AG20443 (cell line): ENCODE results near the gene ACTL7B.
"Not testable (repeated sequence)": the region's sequence is repeated elsewhere in the genome, so short reads cannot be mapped to it uniquely, and the experiment has no call there.

Experiments
- DNase-seq: peaks from one replicate; pipeline ENCODE4 v3.0.0; 2012; ENCODE audit warnings: low spot score, mixed read lengths

The ACTL7B gene, protein sequence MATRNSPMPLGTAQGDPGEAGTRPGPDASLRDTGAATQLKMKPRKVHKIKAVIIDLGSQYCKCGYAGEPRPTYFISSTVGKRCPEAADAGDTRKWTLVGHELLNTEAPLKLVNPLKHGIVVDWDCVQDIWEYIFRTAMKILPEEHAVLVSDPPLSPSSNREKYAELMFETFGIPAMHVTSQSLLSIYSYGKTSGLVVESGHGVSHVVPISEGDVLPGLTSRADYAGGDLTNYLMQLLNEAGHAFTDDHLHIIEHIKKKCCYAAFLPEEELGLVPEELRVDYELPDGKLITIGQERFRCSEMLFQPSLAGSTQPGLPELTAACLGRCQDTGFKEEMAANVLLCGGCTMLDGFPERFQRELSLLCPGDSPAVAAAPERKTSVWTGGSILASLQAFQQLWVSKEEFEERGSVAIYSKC

GRCh38 chr9:108855888-108856287 lies at the start of gene ACTL7B:
Gene ACTL7B (minus strand): TSS chr9:108855986. CDS start chr9:108855930, 56 bp downstream.
- no peak for DNase-seq

DNA sequence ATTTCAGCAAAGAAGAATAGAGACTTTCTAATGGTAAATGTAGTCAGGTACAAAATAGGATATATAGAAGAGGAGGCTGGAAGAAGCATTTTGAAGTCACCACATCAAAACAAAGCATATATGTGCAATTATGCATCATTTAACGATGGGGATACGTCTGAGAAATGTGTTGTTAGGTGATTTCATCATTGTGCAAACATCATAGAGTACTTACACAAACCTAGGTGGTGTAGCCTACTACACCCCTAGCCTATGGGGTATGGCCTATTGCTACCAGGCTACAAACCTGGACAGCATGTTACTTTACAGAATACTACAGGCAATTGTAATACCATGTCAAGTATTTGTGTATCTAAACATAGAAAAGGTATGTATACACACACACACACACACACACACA lies 49.7 kb upstream of the ACTL7B start:
- DNase-seq, result no peak

DNA sequence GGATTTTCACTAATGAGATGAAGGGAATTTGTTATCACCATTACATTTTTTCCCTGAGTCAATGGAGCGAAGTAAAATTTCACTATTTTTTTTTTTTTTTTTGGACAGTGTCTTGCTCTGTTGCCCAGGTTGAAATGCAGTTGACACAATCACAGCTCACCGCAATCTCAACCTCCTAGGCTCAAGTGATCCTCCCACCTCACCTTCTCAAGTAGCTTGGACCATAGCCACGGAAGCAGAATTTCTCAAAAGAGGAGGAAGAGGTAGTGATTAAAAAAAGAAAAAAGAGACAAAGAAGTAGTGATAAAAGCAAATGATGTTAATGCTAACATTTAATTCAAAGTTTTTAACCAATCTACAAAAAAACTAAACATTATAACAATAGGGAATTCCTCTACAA lies 48.4 kb upstream of the ACTL7B start:
- DNase-seq, result no peak

DNA sequence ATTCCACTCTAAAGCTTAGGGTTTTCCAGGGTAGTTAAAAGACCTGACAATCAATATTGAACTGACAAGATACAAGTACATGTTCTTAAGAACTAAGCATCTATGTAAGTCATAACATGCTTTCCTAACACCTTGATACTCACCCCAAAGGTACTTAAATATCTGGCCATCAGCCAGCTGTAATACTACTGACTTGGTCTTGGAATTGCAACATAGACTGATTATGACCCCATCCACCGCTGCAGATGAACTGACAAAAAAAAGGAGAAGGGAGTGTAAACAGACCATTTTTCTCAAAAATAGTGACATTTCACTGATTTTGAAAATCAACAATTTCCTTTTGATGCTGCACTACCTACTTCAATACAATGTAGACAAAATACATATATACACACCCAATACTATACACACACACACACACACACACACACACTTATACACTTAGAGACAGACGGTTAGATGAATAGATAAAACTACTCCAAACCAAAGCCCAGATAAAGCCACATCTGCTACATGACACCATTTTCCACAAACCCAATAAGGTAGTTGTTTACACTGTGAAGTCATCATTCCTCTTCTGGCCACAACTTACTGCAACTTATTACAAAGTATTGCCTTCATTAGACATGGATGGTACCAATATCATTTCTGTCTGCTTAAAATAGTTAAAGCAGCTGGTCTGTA lies 47.8 kb upstream of the ACTL7B start:
- DNase-seq, result no peak

- no peak for DNase-seq
These were observed 44.4 kb upstream of the ACTL7B start for GRCh38 chr9:108900176-108900575.

GRCh38 chr9:108899023-108899695 lies 43.4 kb upstream of the ACTL7B start:
- DNase-seq, result not testable (repeated sequence)

DNA sequence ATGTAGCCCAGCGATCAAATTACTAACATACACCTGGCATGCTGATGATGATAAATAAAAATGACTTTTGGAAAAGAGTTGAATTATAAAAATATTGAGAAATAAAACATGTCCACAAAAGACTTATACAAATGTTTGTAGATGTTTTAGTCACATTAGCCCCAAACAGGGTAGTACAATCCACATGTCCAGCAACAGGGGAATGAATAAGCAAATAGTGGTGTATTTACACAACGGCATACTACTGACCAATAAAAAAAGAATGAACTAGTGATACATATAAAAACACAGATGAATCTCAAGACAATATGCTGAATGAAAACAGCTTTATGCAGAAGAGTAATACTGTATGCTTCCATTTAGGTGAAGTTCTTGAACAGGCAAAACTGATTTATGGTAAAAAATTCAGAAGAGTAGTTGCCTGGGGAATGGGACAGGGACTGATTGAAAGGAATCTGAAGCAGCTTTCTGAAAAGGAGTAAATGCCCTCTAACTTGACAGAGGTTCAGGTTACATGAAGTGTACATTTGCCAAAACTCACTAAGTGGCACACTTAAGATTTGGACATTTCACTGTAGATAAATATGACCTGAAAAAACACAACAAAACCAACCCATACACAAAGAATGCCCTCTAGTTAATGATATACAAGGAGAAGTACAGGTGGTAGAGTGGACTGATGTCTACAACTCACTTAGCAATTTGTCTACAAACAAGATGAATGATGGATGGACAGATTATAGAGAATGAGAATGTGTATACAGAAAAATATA lies 41.7 kb upstream of the ACTL7B start:
- no peak for DNase-seq

DNA sequence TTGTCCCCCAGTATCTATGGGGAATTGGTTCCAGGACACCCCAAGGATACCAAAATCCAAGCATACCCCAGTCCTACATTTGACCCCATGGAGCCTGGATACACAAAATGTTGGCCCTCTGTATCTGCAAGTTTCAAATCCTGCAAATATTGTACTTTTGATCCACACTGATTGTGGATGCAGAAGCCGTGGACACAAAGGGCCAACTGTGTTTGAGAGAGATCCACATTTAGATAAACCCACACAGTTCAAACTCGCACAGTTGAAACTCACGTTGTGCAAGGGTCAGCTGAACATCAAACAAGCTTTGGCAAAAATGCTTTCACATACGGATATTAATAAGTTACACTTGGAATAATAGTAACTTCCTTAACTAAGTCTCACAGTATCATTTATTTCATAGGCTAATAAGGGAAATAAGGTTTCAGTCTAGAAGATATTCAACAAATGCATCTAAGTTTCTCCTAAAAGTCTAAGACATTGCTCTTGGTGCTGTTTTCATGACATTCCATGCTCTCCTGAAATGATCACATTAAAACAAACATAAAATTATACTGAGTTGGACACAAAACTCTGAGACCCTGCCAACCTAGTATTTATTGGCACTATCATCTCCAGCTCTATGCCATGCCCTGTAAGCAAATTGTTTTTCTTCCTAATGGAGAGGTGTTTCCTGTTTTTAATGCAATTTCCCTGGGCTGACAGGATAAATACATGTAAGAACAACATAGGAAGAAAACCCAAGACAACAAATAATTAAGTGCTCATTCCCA lies 38.6 kb upstream of the ACTL7B start:
- no peak for DNase-seq

- DNase-seq, result peak; percentile 16
These were observed 33.9 kb upstream of the ACTL7B start for GRCh38 chr9:108889649-108890067.

DNA sequence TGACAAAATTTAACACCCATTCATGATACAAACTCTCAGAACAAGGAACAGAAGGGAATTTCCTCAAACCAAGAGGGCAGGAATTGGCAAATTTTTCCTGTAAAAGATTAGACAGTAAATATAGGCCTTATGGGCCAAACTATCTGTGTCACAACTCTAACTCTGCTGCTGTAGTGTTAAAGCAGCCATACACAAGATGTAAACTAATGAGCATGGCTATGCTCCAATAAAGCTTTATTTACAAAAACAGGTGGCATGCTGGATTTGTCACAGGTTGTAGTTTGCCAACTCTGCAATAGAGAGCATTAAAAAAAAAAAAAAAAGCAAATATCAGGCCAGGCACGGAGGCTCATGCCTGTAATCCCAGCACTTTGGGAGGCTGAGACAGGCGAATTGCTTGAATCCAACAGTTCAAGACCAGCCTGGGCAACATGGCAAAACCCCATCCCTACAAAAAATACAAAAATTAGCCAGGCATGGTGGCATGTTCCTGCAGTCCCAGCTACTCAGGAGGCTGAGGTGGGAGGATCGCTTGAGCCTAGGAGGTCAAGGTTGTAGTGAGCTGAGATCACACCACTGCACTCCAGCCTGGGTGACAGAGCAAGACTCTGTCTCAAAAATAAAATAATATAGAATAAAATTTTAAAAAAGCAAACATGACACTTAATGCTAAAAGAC lies 30.9 kb upstream of the ACTL7B start:
- DNase-seq, result not testable (repeated sequence)

- peak; percentile 30 for DNase-seq
These were observed 30.0 kb upstream of the ACTL7B start for GRCh38 chr9:108885643-108886348.

DNA sequence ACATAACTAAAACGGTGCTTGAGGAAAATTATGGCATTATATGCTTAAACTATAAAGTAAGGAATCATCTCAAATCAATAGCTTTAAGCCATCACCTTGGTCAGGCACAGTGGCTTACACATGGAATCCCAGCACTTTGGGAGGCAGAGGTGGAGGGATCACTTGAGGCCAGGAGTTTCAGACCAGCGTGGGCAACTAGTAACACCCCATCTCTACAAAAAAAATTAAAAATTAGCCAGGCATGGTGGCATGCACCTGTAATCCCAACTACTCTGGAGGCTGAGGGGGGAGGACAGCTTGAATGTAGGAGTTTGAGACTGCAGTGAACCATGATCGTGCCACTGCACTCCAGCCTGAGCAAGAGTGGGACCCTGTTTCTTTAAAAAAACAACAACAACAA lies 28.9 kb upstream of the ACTL7B start:
- no peak for DNase-seq

- DNase-seq, result no peak
These were observed 27.3 kb upstream of the ACTL7B start for GRCh38 chr9:108883085-108883484.

DNA sequence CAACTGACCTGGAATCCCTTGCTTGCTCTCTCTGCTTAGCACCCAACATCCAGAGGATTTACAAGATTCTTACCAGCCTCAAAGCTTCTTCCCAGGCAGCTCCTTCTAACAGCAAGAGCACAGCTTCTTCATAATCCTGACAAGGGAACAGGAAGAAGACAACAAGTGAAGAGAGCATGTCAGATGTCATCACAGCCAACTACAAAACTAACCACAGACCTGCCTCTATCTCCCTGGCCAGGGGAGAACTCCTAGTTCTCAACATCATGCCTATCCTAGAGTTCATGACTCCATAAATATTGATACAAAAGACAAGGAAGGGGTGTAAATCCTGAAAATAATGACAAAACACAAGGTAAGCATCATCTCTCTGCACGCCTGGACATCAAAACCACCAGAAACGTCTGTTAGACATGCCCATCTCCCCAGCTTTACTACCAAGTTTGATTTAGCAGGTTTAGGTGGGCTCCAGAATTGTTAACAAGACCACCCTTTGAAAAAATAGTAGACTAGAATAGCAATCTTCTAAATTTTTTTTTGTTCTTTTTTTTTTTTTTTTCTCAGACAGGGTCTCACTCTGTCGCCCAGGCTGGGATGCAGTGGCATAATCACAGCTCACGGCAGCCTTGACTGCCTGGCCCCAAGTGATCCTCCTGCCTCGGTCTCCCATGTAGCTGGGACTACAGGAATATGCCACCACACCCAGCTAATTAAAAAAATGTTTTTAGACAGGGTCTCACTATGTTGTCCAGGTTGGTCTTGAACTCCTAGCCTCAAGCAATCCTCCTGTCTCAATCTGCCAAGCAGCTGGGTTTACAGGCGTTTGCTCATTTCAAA lies 26.5 kb upstream of the ACTL7B start:
- no peak for DNase-seq

DNA sequence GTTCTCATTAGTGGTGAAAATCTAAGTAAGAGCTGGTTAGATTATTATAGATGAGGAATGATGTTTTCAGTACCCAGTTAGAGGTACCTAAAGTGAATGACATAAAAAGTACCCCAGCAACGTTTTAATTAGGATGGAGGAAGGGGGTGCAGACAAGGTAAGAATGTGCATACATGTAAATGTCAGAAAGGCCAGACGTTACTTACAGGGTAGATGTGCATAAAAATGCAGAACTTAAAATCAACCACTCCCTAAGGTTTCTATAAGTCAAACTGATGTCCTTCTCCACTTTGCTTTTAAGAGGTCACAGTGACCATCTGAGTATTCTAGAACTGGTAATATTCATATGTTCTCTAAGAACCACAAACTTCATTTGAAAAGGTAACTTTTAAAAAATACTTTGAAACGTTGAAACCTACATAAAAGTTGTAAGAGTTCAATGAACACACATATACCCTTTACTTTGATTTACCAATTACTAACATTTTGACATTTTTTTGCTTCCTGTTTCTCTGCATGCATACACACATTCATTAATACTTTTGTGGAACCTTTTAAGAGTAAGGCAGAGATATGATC lies 25.0 kb upstream of the ACTL7B start:
- no peak for DNase-seq

- no peak for DNase-seq
These were observed 21.7 kb upstream of the ACTL7B start for GRCh38 chr9:108877524-108877923.

DNA sequence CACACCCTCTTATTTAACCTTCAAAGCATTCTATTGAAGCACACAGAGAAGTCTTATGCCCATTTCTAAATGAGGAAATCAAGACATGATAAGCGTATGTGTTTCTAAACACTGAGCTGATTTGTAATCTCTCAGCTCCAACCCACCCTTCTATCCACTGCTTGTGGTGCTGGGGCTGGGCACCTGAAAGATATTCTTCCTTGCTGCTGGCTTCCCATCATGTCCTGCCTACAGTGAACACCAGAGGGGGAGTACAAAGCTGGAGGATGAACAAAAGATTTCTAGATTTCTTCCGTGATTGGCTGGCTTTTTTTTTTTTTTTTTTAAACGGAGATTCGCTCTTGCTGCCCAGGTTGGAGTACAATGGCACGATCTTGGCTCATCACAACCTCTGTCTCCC lies 20.6 kb upstream of the ACTL7B start:
- no peak for DNase-seq

GRCh38 chr9:108874058-108874788 lies 18.4 kb upstream of the ACTL7B start:
- DNase-seq, result no peak
